Activated CD8-positive, alpha-beta memory T cell treated with anti-CD3 and anti-CD28 coated beads for 48 hours (primary cell): Measurements from ENCODE around the gene DNAJC18.
"Not testable (repeated sequence)": the region's sequence is repeated elsewhere in the genome, so short reads cannot be mapped to it uniquely, and the experiment has no call there.

ENCODE experiments used
- DNase-seq, 3 experiments: peaks; one replicate each; pipeline ENCODE4 v3.0.0-alpha.2; 2020; ENCODE audit warnings: low read depth in 2 of 3, low spot score in 2 of 3

DNAJC18 gene

DNA sequence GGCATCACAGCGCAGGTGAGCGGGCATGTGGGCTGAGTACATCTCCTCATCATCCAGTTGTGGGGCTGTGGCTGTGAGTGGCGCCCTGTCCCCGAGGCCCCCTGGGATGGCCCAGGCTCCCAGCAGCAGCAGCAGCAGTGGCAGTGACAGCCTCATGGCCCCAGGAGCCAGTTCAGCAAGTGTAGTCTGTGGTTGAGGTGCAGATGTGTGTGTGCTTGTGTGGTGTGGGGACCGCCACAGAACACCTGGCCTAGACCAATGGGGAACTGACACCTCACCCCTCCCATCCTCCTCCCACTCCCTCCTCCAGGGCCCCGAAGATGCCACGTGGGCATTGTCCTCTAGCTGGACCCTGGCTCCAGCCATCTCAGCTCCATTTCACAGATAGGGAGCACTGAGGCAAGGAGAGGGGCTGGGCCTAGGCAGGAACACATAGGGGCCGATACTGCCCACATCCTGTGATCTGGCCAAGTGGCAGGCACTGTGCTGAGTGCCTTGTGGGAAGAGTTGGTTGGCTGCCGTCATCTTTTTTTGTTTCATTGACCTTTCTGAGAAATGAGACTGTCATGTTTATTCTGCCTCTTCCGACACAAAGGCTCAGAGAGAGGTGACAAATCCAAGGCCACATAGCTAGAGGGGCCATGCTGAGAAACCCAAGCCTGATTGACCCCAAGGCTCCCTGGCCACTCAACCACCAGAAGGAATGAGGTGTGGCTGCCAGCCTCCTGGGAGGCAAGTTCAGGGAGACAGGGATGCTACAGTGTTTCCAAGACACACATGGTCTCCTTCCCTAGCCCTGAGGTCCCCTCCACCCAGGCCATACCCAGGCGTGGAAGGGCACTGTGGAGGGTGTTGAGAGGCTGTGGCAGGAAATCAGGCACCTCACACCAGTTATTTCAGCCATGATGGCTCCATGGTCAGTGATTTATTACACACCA lies 49.4 kb downstream of the DNAJC18 start, which contains the start of gene MZB1:
TSS of gene MZB1 (minus strand) at position 213 of the 938 bp plus-strand sequence. CDS start at position 156, 57 bp downstream.
- peak; percentile 52 to 57 (median 56) for DNase-seq

DNA sequence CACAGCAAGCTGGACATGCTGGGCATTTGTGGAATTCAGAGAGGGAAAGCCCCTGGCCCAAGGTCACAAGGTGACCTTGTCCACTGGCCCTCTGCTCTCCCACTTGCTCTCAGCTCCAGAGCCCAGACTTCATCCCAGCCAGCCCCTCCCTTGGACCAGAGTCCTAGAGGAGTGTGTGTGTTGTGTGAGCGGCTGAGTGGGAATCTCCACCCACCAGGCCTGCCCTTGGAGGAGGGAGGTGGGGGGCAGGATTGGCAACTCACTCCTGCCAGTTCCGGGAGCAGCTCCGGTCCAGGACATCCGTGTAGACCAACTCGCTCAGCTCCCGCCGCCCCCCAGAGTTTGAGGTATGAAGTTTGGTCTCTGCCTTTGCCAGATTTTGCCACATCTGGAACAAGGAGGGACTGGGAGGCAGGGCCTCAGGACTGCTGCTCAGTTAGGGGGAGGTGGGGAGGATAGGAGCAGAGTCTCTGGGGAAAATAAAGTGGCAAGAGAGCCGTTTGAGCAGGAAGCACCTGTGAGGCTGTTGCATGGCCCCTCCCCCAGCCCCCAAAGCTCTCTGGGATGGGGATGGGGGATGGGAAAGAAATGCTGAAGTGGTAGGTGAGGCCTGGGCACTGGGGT lies 51.0 kb downstream of the DNAJC18 start:
- no peak for DNase-seq

DNA sequence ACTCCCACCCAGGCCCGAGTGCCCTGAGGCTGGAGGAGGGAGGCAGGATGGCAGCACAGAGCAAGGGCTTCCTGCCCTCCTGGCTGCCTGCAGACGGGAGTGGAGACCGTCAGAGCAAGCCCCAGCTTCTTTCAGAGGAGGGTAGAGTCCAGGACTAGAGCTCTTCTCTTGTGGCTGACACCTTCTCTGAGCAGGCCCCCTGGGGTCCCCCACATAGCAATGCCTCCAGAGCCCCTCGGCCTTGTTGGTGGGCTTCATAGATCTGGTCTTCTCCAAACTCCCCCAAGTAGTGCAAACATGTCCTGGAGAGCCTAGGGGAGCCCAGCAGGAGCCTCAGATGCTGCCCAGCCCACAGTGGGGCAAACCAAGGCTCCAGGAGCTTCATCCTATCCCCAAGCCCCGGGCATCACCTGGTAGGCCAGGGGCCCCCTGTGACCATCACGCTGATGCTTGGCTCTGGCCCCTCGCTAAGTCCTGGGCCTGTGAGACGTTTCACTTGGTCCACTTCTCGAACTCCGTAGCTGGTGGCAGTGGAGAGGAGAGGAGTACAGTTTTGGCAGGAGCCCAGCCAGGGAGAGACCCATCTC lies 51.6 kb downstream of the DNAJC18 start:
- DNase-seq = no peak

DNA sequence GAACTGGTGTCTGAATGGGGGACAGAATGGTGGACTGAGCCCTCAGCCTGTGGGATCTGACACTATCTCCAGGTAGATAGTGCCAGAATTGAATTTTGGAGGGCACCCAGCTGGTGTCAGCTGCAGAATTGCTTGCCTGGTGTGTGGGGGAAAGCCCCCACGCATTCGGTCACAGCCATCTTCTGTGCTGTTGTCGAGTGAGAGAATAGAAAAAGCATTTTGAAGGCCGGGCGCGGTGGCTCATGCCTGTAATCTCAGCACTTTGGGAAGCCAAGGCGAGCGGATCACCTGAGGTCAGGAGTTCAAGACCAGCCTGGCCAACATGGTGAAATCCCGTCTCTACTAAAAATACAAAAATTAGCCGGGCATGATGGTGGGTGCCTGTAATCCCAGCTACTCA lies 52.4 kb downstream of the DNAJC18 start:
- DNase-seq = not testable (repeated sequence)

DNA sequence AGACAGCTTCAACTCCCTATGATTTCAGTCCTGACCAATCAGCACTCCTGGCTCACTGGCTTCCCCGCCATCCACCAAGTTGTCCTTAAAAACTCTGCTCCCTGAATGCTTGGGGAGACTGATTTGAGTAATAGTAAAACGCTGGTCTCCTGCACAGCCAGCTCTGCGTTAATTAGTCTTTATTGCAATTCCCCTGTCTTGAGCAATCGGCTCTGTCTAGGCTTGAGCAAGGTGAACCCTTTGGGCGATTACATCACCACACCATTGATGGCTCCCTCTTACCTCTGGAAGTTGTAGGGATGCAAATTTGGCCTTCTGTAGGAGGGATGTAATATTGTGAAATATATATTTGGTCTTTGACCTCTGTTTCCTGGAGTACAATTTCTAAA lies 53.3 kb downstream of the DNAJC18 start:
- DNase-seq = no peak

DNA sequence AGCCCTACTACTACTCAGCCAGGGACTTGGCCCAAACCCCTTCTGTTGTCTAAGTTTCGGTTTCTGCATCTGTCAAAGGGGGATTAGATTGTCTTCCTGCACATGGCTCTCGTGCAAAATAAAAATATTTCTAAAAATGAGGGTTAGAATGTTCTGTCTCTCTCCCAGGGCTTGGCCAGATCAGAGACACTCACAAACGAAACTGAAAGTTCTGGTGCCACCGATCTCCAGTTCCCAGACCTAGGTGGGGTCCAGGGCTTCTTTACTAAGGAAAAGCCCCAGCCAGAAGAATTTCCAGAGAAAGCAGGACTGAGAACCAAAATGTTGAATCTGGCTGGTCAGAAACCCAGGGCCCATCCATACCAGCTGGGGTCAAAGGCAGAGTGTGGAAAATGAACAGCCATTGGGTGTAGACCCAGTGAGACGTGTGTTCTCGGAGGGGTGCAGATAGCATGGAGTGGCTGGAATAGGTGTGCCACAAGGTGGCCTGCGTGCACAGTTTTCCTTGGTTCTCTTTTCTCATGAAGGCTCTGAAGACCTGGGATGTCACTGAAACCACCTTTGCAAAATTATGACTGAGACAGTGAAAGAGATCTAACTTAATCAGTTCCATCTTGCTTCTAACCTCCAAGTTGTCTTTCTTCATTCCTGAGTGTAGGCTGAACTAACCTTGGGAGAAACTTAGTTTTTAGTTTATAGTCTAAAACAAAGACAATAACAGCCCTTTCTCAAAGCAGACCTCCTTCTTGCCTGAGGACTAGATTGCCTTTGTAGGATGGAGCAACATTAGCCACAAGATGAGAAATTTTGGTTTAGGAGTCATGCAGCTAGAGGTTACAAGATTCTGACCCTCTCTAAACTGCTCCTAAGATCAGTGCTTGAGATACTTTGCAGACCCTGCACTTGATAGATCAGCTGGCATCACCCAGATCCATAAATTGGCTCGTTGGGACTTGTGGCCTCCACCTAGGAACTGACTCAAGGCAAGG lies 54.0 kb downstream of the DNAJC18 start:
- no peak for DNase-seq

DNA sequence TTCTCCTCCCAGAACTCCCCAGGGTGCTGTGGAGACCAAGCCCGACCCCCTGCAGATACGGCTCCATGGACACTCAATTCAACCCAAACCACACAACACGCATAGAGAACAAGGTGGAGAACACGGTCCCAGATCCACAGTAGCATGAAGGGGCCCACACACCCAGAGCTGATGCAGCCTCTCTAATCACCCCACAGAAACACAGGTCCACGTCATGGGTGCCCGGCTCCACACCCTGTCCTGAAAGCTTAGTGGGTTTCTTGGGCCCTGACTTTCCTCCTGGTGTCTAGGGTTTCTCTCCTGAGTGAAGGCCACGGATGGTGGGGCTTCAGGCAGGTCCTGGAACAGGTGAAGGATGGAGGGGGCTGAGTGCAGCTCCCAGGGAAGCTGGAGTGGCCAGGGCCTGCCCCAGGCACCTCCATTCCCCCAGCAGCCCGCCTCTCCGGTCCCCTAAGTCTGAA lies 54.7 kb downstream of the DNAJC18 start:
- DNase-seq = no peak

DNA sequence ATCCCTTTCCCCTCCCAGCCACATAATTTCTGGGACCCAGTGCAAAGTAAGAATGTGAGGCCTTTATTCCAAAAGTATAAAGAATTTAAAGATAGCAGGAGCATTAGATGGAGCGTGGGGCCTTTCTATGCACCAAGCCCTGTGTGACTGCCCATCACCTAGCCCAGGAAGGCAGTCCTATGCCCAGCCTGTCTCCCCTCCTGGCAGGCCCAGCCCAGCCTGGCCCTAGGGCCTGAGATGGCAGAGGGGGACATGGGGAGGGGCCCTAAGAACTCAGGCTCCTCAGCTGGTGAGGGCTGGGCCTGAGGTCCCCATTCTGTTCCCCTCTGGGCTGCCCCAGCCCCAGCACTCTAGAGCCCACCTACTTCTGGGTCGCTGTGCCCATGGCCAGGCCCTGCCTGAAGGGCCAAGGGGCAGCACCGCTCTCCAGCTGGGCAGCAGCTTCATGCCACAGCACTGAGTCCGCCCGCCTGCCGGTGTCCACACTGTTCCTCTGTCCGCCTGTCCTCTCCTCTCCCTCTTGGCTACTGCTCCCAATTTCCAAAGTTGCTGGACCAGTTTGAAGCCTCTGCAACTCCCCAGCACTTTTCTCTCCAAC lies 55.2 kb downstream of the DNAJC18 start:
- no peak for DNase-seq

DNA sequence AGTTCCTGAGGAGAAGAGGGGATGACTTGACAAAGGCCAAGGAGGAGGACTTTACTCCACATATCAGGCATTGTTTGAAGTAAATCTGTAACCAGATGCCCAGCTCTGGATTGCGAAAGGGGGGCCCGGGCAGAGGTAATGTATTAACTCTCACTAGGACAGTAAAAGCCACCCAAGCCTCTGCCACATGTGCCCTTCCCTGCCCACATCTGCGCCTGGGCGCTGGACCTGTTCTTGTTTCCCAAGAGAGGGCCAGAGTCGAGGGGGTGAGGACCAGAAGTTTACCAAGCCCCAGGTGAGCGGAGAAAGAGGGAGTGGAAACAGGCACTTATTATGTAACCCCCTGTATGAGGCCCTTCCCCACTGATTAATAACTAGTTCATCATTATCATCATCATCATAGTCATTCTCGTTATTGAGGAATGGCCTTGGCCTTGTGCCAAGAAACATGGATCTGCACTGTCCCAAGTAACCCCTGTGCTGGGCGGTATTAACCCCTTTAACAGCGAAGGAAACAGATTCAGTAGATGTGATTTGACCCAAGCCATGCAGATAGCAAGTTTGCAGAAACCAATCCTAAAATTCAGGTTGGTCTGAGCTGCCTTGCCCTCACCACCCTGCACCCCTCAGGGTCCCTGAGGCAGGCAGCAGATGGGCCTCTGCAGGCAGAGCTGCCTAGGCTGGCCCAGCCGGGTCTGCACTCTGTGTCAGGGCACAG lies 55.9 kb downstream of the DNAJC18 start, which contains the start of gene SLC23A1:
TSS of gene SLC23A1 (minus strand) at position 23 of the 718 bp plus-strand sequence. CDS start 44 bp downstream, outside the sequence.
- no peak for DNase-seq

DNA sequence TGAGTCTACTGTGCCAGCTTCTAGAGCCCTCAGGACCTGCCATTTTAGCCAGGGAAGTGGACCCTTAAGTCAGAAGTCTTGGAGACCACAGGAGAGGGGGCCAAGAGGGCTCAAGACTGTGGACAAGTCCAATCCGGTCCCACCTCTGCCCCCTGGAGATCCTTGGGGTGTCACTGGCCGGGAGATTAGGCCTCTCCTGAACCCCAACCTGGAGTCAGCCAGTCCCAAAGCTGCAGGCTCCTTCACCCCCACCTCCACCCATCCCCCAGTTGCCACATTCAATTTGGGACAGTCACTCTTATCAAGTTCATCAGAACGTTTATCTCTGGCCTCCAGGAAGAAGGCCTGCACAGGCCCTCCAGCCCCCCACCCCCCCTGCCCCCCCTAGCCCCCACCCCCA lies 56.5 kb downstream of the DNAJC18 start:
- no peak for DNase-seq

DNA sequence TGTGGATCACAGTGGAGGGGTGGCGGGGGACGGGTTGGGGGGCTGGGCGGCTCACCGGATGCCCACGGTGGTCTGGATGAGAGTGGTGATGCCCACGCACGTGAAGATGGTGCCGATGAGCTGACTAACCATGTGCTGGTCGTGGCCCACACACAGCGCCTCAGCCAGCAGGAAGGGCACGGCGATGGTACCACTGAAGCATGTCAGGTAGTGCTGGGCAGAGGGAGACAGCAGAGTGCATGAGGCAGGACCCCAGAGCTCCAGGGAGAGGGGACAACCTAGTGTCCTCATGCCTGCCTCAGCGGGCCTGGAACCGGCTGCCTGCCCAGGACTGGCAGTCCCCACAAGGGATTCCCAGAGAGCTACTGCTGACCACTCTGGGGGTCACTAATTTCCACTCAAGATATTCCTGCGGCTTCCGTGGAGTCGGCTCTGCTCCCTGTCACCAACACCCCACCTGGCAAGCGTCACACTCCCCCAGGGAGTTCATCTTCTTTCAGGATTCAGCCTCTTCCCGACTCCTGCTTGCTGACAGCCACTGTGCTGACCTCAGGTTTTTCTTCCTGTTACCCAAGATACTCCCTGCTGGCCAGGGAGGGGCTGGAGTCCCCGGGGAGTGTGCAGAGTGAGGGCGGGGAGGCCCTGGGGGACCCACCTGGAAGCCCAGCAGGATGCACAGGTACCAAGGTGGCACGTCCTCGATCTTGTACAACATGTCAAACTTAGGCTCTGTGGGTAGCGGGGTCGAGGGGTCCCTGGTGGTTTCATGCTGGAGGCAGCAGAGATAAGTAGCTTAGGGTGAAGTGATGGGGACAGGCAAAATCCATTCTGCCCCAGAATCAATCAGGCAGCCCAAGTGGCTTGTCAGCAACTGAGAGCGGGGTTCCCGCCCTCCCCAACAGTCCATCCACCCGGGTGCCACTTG lies 57.2 kb downstream of the DNAJC18 start:
- DNase-seq = no peak

DNA sequence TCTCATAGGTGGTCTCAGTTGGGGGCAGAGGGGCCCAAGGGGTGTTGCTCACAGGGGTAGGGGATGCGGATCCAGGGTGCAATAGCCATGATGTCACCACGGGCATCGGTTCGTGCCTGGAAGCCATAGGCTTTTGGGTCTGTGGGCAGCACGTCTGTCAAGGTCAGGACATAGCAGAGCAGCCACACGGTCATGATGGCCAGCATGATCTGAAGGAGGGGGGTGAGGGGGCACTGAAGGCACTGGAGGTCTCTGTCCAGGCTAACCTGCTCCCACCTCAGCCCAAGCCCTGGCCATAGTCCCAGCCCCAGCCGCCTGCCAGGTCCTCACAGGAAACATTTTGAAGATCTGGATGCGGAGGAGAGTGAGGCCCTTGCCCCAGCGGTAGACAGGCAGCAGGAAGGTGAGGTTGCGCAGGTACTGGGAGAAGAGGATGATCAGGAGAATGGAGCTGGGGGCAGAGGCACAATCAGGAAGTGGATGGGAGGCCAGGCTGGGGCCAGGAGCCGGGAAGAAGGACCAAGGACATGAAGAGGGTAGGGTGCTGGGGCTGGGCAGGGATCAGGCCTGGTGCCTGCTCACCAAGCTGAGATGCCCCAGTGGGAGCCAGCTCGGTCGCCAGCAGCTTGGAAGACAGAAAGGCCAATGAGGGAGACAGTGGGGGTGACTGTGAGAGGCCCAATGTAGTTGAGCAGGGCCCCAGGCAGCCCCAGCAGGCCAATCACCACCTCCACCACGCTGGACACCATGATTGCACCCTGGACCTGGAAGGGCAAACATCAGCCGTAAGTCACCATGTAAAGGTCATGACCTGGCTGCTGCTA lies 59.5 kb downstream of the DNAJC18 start:
- no peak for DNase-seq

DNA sequence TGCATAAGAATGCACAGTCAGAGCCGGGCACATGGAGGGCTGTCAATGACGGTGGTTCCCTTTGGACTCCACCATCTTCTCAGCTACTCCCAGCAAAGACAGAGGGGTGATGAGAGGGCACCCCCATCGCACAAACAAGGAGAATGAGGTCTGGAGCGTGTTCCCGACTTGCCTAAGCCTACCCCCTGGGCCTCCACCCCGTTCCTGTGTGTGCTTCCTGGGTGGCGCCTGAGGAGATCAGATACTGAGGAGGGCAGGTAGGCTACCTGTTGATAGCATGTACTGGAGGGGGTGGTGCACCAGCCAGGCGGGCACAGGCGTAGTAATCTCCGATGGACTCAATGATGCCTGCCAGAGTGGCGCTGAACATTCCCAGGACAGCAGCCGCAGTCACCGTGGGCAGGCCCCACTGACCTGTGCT lies 60.4 kb downstream of the DNAJC18 start:
- no peak for DNase-seq

DNA sequence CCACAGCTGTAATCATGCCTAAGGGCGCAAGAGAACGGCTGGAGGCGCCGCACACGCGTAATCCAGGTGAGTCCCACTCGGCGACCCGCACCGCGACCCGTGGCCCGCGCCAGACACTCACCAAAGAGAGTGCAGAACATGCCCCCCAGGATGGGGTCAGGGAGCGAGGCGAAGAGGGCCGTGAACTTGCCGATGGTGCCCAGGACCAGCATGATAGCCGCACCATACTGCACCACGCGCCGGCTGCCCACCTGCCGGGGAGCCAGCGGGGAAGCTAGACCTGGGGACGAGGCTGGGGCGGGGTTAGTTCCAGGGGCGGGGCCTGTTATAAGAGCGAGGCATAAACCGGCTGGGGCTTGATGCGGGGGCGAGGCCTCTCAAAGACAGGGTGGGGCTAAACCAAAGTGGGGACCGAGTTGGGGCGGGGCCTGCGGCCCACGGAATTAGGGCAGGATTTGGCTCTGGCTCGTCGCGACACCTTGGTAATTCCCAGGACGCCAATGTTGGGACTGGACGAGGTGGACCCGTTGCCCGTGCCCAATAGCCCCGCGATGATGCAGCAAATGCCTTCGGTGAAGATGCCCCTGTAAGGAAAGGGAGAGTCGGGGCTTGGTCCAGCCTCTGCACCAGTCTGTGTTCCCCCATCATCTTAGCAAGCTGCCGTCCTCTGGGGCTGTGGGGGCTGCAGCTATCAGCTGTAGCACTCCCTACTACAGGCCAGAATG lies 61.1 kb downstream of the DNAJC18 start:
- no peak for DNase-seq

DNA sequence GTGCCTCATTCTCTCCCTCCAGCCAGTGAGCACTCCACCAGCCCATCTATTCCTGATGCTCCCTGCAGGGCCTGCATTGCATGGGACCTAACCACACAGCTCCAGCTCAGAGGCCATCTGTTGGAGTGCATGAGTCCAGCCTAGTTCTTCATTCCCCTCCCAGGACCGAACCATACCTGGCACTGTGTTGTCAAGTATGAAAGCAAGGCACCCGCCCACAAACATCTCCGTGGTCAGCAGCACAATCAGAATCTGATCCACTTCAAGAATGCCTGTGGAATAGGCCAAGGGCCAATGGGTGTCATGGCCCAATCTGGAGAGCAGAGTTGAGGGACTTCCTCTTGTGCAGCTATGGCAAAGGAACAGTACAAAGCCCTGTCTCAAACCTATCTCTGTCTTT lies 62.1 kb downstream of the DNAJC18 start:
- no peak for DNase-seq

DNA sequence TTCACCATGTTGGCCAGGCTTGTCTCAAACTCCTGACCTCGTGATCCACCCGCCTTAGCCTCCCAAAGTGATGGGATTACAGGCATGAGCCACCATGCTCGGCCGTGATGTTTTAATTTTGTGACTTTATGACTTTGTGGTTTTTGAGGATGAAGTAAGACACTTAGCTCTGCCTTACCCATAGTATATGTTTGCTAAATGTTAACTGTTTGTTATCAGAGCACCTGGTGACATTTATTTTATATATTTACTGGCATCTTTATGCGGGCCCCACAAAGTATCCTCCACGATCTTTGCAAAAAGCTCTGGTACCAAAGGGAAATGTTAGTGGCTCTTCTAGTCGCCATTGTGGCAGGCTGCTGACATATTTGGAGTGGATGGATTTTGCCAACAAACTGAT lies 63.0 kb downstream of the DNAJC18 start:
- DNase-seq = no peak

DNA sequence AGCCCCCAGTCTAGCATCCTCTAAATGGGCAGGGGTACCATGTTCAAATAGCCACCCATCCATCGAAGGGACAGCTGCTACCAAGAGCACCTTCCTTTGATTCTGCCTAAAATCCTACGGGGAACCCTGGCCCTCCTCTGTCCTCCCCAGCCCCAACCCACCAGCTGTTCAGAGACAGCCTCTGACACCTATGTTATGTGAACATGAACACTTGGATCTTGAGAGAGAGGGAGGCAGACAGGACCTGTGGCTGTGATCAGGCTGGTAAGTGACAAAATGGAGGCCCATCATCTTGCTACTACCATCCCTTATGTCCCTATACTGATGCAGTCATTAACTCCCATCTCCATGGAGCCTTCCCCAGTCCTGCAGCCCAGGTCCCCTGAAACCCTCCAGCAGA lies 64.4 kb downstream of the DNAJC18 start:
- no peak for DNase-seq
